OCI-LY1 (cell line): ENCODE data around the gene LMOD3.

Source experiments
- EZH2 ChIP-seq: fragments of 200-600 bp; sonication (generic), shearing (Covaris generic); IDR thresholded peaks from 2 replicates; pipeline ENCODE4 v1.8.0; 2017; ENCODE audit warnings: borderline replicate concordance, mixed run types, mild to moderate bottlenecking, antibody characterized with exemption, low read length, moderate library complexity, mixed read lengths
- TF ChIP-seq, protein P1 (sequence below): fragments of 200-600 bp; sonication (generic), shearing (Covaris generic); IDR thresholded peaks from 2 replicates; pipeline ENCODE4 v1.5.1; 2017; ENCODE audit warnings: mild to moderate bottlenecking, antibody characterized with exemption, low read length, moderate library complexity, mixed read lengths

DNA sequence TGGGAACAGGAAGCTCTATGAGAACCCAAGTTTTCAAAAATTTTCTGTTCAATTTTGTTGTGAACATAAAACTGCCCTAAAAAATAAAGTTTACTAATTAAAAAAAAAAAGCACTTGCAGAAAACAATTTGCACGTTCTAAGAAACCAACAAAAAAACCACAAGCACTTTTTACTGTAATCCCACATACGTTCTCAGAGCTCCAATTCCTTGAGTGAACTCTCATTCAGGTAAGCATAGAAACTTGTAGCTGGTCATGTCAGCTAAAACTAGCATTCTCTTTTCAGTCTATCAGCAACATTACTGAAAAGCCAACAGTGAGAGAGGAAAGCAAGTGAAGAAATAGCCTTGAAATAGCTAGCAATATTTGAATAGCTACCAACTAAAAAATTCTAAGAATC, 58.8 kb downstream of the LMOD3 start:
- TF ChIP-seq, protein P1, sequence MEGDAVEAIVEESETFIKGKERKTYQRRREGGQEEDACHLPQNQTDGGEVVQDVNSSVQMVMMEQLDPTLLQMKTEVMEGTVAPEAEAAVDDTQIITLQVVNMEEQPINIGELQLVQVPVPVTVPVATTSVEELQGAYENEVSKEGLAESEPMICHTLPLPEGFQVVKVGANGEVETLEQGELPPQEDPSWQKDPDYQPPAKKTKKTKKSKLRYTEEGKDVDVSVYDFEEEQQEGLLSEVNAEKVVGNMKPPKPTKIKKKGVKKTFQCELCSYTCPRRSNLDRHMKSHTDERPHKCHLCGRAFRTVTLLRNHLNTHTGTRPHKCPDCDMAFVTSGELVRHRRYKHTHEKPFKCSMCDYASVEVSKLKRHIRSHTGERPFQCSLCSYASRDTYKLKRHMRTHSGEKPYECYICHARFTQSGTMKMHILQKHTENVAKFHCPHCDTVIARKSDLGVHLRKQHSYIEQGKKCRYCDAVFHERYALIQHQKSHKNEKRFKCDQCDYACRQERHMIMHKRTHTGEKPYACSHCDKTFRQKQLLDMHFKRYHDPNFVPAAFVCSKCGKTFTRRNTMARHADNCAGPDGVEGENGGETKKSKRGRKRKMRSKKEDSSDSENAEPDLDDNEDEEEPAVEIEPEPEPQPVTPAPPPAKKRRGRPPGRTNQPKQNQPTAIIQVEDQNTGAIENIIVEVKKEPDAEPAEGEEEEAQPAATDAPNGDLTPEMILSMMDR, result no peak
- no peak for TF ChIP-seq EZH2
